Activated CD8-positive, alpha-beta T cell treated with anti-CD3 and anti-CD28 coated beads, Interleukin-2, amount 10 ng/mL, durations not matched to agents 7 days and 5 days (primary cell): ENCODE measurements around the gene SLC22A12. TPM values are rescaled to one million over a fixed set of nuclear protein-coding genes. Genes with fewer than 3 reads are reported as not detected.

ENCODE experiments used
- ATAC-seq: fragments of 150-1000 bp; cut with Tn5 transposase; one replicate; pipeline ENCODE4 v1.10.0; 2021; ENCODE audit warnings: moderate library complexity
- CTCF ChIA-PET: fragments of 350-600 bp; sonication (Branson Sonifier 250); formaldehyde crosslinking; loops from one replicate; lab custom pipeline; 2021; ENCODE audit warnings: antibody characterized with exemption; lab: Charles Lee
- POLR2A ChIA-PET: fragments of 350-600 bp; sonication (Branson Sonifier 250); formaldehyde crosslinking; loops from one replicate; lab custom pipeline; 2021; ENCODE audit warnings: antibody characterized with exemption; lab: Charles Lee
- DNase-seq: peaks from one replicate; pipeline ENCODE4 v3.0.0-alpha.2; 2020
- H3K27ac Mint-ChIP-seq: one replicate; pipeline ENCODE4 v1.8.0; 2021; ENCODE audit warnings: mild to moderate bottlenecking, mixed read lengths
- H3K27me3 Mint-ChIP-seq: one replicate; pipeline ENCODE4 v1.8.0; 2021; ENCODE audit warnings: low read depth, mixed read lengths
- H3K36me3 Mint-ChIP-seq: one replicate; pipeline ENCODE4 v1.8.0; 2021; ENCODE audit warnings: low read depth, mixed read lengths
- H3K4me1 Mint-ChIP-seq: one replicate; pipeline ENCODE4 v1.8.0; 2021; ENCODE audit warnings: low read depth, mixed read lengths
- H3K4me3 Mint-ChIP-seq: one replicate; pipeline ENCODE4 v1.8.0; 2021; ENCODE audit warnings: mild to moderate bottlenecking, mixed read lengths
- H3K9me3 Mint-ChIP-seq: one replicate; pipeline ENCODE4 v1.8.0; 2022; ENCODE audit warnings: mixed read lengths; ENCODE audit not compliant: insufficient read depth
- total RNA-seq, 2 experiments: library from RNA; stranded (reverse); gene quantifications; one replicate each; pipeline ENCODE4 v1.2.3, GENCODE V29; 2021

SLC22A12 gene
- total RNA-seq, 2 experiments from 2014 or later, result not detected

- ChIA-PET CTCF (no interaction called here), POLR2A (no interaction called here)
- no peak for ATAC-seq
- H3K27ac Mint-ChIP-seq, result no peak overlapping the region
- no peaks in the 10 kb centered on the region for H3K9me3 Mint-ChIP-seq
- peaks cover under 1% of the 10 kb centered on the region for H3K4me1 Mint-ChIP-seq
- no peak overlapping the region for H3K4me3 Mint-ChIP-seq
- no peak for DNase-seq
- H3K36me3 Mint-ChIP-seq, result no peaks in the 10 kb centered on the region
- no peaks in the 10 kb centered on the region for H3K27me3 Mint-ChIP-seq
Observed at GRCh38 chr11:64603411-64604110, 12.5 kb downstream of the SLC22A12 start.

- POLR2A ChIA-PET, result no interaction called here
- Mint-ChIP-seq H3K4me1 (peaks cover 10% of the 10 kb centered on the region), H3K9me3 (no peaks in the 10 kb centered on the region), H3K36me3 (no peaks in the 10 kb centered on the region), H3K27ac (no peak overlapping the region), H3K27me3 (no peaks in the 10 kb centered on the region), H3K4me3 (no peak overlapping the region)
- DNase-seq, result no peak
- CTCF ChIA-PET, result interaction anchor here (0.8 to 1.4 kb wide), 2 partner anchors 48 to 84 kb away, joined by 3 to 5 read pairs; no protein-coding TSS in a partner anchor
- ATAC-seq, result no peak
Observed at GRCh38 chr11:64604458-64605243, 13.6 kb downstream of the SLC22A12 start.

- Mint-ChIP-seq H3K4me3 (no peak overlapping the region), H3K36me3 (no peaks in the 10 kb centered on the region), H3K4me1 (peaks cover 16% of the 10 kb centered on the region), H3K27me3 (no peaks in the 10 kb centered on the region), H3K27ac (no peak overlapping the region), H3K9me3 (no peaks in the 10 kb centered on the region)
- DNase-seq (no peak), ATAC-seq (no peak)
- ChIA-PET POLR2A (no interaction called here), CTCF (interaction anchor here (1.4 kb wide), 1 partner anchor 47 kb away, joined by 5 read pairs; no protein-coding TSS in a partner anchor)
Observed at GRCh38 chr11:64605244-64605560, 14.2 kb downstream of the SLC22A12 start.

GRCh38 chr11:64605656-64606585, 14.9 kb downstream of the SLC22A12 start:
- H3K9me3 Mint-ChIP-seq, result no peaks in the 10 kb centered on the region
- ChIA-PET POLR2A (no interaction called here), CTCF (interaction anchor here (1.4 kb wide), 1 partner anchor 47 kb away, joined by 5 read pairs; no protein-coding TSS in a partner anchor)
- no peak for ATAC-seq
- peaks cover 22% of the 10 kb centered on the region for H3K4me1 Mint-ChIP-seq
- H3K4me3 Mint-ChIP-seq, result no peak overlapping the region
- no peaks in the 10 kb centered on the region for H3K36me3 Mint-ChIP-seq
- no peak overlapping the region for H3K27ac Mint-ChIP-seq
- H3K27me3 Mint-ChIP-seq, result no peaks in the 10 kb centered on the region
- no peak for DNase-seq

- no peaks in the 10 kb centered on the region for H3K9me3 Mint-ChIP-seq
- no peak overlapping the region for H3K27ac Mint-ChIP-seq
- H3K4me3 Mint-ChIP-seq, result no peak overlapping the region
- CTCF ChIA-PET, result no interaction called here
- DNase-seq, result no peak
- H3K27me3 Mint-ChIP-seq, result no peaks in the 10 kb centered on the region
- POLR2A ChIA-PET, result no interaction called here
- H3K4me1 Mint-ChIP-seq, result peaks cover 32% of the 10 kb centered on the region
- ATAC-seq, result no peak
- H3K36me3 Mint-ChIP-seq, result no peaks in the 10 kb centered on the region
Observed at GRCh38 chr11:64606796-64607380, 15.9 kb downstream of the SLC22A12 start.

GRCh38 chr11:64607381-64607985, 16.5 kb downstream of the SLC22A12 start:
- Mint-ChIP-seq H3K9me3 (no peaks in the 10 kb centered on the region), H3K27me3 (no peaks in the 10 kb centered on the region), H3K36me3 (no peaks in the 10 kb centered on the region), H3K27ac (no peak overlapping the region), H3K4me3 (no peak overlapping the region), H3K4me1 (peaks cover 38% of the 10 kb centered on the region)
- CTCF ChIA-PET, result no interaction called here
- ATAC-seq, result no peak
- no peak for DNase-seq
- POLR2A ChIA-PET, result no interaction called here

- Mint-ChIP-seq H3K4me3 (no peak overlapping the region), H3K9me3 (no peaks in the 10 kb centered on the region), H3K27ac (no peak overlapping the region), H3K27me3 (no peaks in the 10 kb centered on the region), H3K4me1 (peaks cover 42% of the 10 kb centered on the region), H3K36me3 (no peaks in the 10 kb centered on the region)
- ATAC-seq, result no peak
- no peak for DNase-seq
- CTCF ChIA-PET, result no interaction called here
- POLR2A ChIA-PET, result no interaction called here
Observed at GRCh38 chr11:64608046-64608445, 17.0 kb downstream of the SLC22A12 start.

- Mint-ChIP-seq H3K27ac (no peak overlapping the region), H3K27me3 (no peaks in the 10 kb centered on the region), H3K4me3 (no peak overlapping the region), H3K4me1 (peaks cover 43% of the 10 kb centered on the region), H3K9me3 (no peaks in the 10 kb centered on the region), H3K36me3 (no peaks in the 10 kb centered on the region)
- no peak for DNase-seq
- POLR2A ChIA-PET, result no interaction called here
- ATAC-seq, result no peak
- CTCF ChIA-PET, result no interaction called here
Observed at GRCh38 chr11:64608636-64609035, 17.6 kb downstream of the SLC22A12 start.

GRCh38 chr11:64609436-64610047, 18.5 kb downstream of the SLC22A12 start:
- no peaks in the 10 kb centered on the region for H3K36me3 Mint-ChIP-seq
- DNase-seq (no peak), ATAC-seq (peak; percentile 42)
- CTCF ChIA-PET, result interaction anchor here (1.0 kb wide), 1 partner anchor 95 kb away, joined by 3 read pairs; no protein-coding TSS in a partner anchor
- peaks cover 47% of the 10 kb centered on the region for H3K4me1 Mint-ChIP-seq
- H3K27ac Mint-ChIP-seq, result no peak overlapping the region
- POLR2A ChIA-PET, result interaction anchor here (1.0 kb wide), 1 partner anchor 9 kb away, joined by 3 read pairs; no protein-coding TSS in a partner anchor
- H3K27me3 Mint-ChIP-seq, result no peaks in the 10 kb centered on the region
- H3K9me3 Mint-ChIP-seq, result no peaks in the 10 kb centered on the region
- no peak overlapping the region for H3K4me3 Mint-ChIP-seq

GRCh38 chr11:64610596-64610995, 19.6 kb downstream of the SLC22A12 start:
- H3K27me3 Mint-ChIP-seq, result no peaks in the 10 kb centered on the region
- ChIA-PET POLR2A (no interaction called here), CTCF (interaction anchor here (1.1 kb wide), 1 partner anchor 11 kb away, joined by 4 read pairs; no protein-coding TSS in a partner anchor)
- H3K9me3 Mint-ChIP-seq, result no peaks in the 10 kb centered on the region
- H3K4me3 Mint-ChIP-seq, result no peak overlapping the region
- H3K36me3 Mint-ChIP-seq, result no peaks in the 10 kb centered on the region
- DNase-seq (no peak), ATAC-seq (no peak)
- peaks cover 53% of the 10 kb centered on the region for H3K4me1 Mint-ChIP-seq
- peak overlapping the region; percentile 79 for H3K27ac Mint-ChIP-seq
